Muscle layer of duodenum (tissue), 2 donors: ENCODE measurements around the gene OR2T8.

Source experiments
- H3K27ac ChIP-seq: one replicate; pipeline ENCODE4 v1.7.0; 2013; ENCODE audit warnings: mild to moderate bottlenecking, low read length
- H3K27me3 ChIP-seq: one replicate; pipeline ENCODE4 v1.7.0; 2013; ENCODE audit warnings: low read depth, mild to moderate bottlenecking, control low read depth, low read length
- H3K36me3 ChIP-seq, 2 donors: one replicate each; pipeline ENCODE4 v1.7.0; 2013; ENCODE audit warnings: low read length in 2 of 2, control low read depth in 1 of 2, mild to moderate bottlenecking in 1 of 2; ENCODE audit not compliant: insufficient read depth in 2 of 2, control insufficient read depth in 1 of 2
- H3K4me1 ChIP-seq, 2 donors: one replicate each; pipeline ENCODE4 v1.7.0; 2013; ENCODE audit warnings: low read length in 2 of 2, mild to moderate bottlenecking in 2 of 2, control low read depth in 1 of 2, moderate library complexity in 1 of 2; ENCODE audit not compliant: insufficient read depth in 2 of 2, control insufficient read depth in 1 of 2
- H3K4me3 ChIP-seq, 2 donors: one replicate each; pipeline ENCODE4 v1.7.0; 2013; ENCODE audit warnings: low read length in 2 of 2, low read depth in 1 of 2, mild to moderate bottlenecking in 1 of 2
- H3K9me3 ChIP-seq, 2 donors: one replicate each; pipeline ENCODE4 v1.7.0; 2013; ENCODE audit warnings: low read length in 2 of 2, control low read depth in 1 of 2, mild to moderate bottlenecking in 1 of 2; ENCODE audit not compliant: control insufficient read depth in 1 of 2
- donor health status: healthy.

OR2T8 gene

GRCh38 chr1:247919952-247920351 lies at the start of gene OR2T8:
TSS of gene OR2T8 (plus strand) at chr1:247920252. CDS start at chr1:247921018, 766 bp downstream.
- no peaks in the 10 kb centered on the region for H3K36me3 ChIP-seq
- no peaks in the 10 kb centered on the region for H3K27me3 ChIP-seq
- no peak within 1 kb of the TSS for H3K4me3 ChIP-seq
- no peak within 1 kb of the TSS for H3K27ac ChIP-seq
- no peaks in the 10 kb centered on the region for H3K9me3 ChIP-seq
- no peaks in the 10 kb centered on the region for H3K4me1 ChIP-seq

GRCh38 chr1:247883346-247883745 lies 36.7 kb upstream of the OR2T8 start:
- Histone ChIP-seq H3K4me3 (no peak overlapping the region), H3K27me3 (no peaks in the 10 kb centered on the region), H3K9me3 (no peaks in the 10 kb centered on the region), H3K36me3 (no peaks in the 10 kb centered on the region), H3K4me1 (no peaks in the 10 kb centered on the region), H3K27ac (no peak overlapping the region)

- no peak overlapping the region for H3K4me3 ChIP-seq
- no peaks in the 10 kb centered on the region for H3K36me3 ChIP-seq
- H3K9me3 ChIP-seq: no peaks in the 10 kb centered on the region
- H3K27me3 ChIP-seq: no peaks in the 10 kb centered on the region
- no peak overlapping the region for H3K27ac ChIP-seq
- no peaks in the 10 kb centered on the region for H3K4me1 ChIP-seq
Measured at GRCh38 chr1:247884797-247885413, 35.1 kb upstream of the OR2T8 start.

- H3K27ac ChIP-seq: no peak within 1 kb of the TSS
Measured at GRCh38 chr1:247895163-247895637, 24.9 kb upstream of the OR2T8 start, which contains the start of gene OR2W3. TSS of gene OR2W3 (plus strand) at chr1:247895587. CDS start at chr1:247895587, 0 bp downstream.

GRCh38 chr1:247895976-247896375 lies 24.1 kb upstream of the OR2T8 start:
- Histone ChIP-seq H3K36me3 (no peaks in the 10 kb centered on the region), H3K4me1 (no peaks in the 10 kb centered on the region), H3K27ac (no peak overlapping the region), H3K9me3 (no peaks in the 10 kb centered on the region), H3K27me3 (no peaks in the 10 kb centered on the region), H3K4me3 (no peak overlapping the region)

More at GRCh38 chr1:247895163-247895637, 24.9 kb upstream of the OR2T8 start, which contains the start of gene OR2W3:
- no peaks in the 10 kb centered on the region for H3K4me1 ChIP-seq
- H3K27me3 ChIP-seq: no peaks in the 10 kb centered on the region
- H3K36me3 ChIP-seq: no peaks in the 10 kb centered on the region
- no peak within 1 kb of the TSS for H3K4me3 ChIP-seq
- H3K9me3 ChIP-seq: no peaks in the 10 kb centered on the region

GRCh38 chr1:247904122-247904521 lies 15.9 kb upstream of the OR2T8 start:
- H3K4me1 ChIP-seq: no peaks in the 10 kb centered on the region
- no peak overlapping the region for H3K4me3 ChIP-seq
- no peaks in the 10 kb centered on the region for H3K36me3 ChIP-seq
- H3K27me3 ChIP-seq: no peaks in the 10 kb centered on the region
- no peaks in the 10 kb centered on the region for H3K9me3 ChIP-seq
- H3K27ac ChIP-seq: no peak overlapping the region

GRCh38 chr1:247905181-247905580 lies 14.9 kb upstream of the OR2T8 start:
- Histone ChIP-seq H3K4me1 (no peaks in the 10 kb centered on the region), H3K9me3 (no peaks in the 10 kb centered on the region)

GRCh38 chr1:247905910-247906503 lies 14.0 kb upstream of the OR2T8 start:
- Histone ChIP-seq H3K4me1 (no peaks in the 10 kb centered on the region), H3K27ac (no peak overlapping the region), H3K9me3 (no peaks in the 10 kb centered on the region), H3K36me3 (no peaks in the 10 kb centered on the region), H3K4me3 (no peak overlapping the region), H3K27me3 (no peaks in the 10 kb centered on the region)

More at GRCh38 chr1:247905181-247905580, 14.9 kb upstream of the OR2T8 start:
- no peaks in the 10 kb centered on the region for H3K27me3 ChIP-seq
- H3K36me3 ChIP-seq: no peaks in the 10 kb centered on the region
- H3K4me3 ChIP-seq: no peak overlapping the region
- H3K27ac ChIP-seq: no peak overlapping the region

- Histone ChIP-seq H3K4me3 (peak overlapping the region in 1 of 2 donors; percentile 44), H3K4me1 (no peaks in the 10 kb centered on the region), H3K27ac (no peak overlapping the region), H3K9me3 (no peaks in the 10 kb centered on the region), H3K36me3 (no peaks in the 10 kb centered on the region), H3K27me3 (no peaks in the 10 kb centered on the region)
Measured at GRCh38 chr1:247906504-247907047, 13.5 kb upstream of the OR2T8 start.

GRCh38 chr1:247908766-247909165 lies 11.3 kb upstream of the OR2T8 start:
- H3K36me3 ChIP-seq: no peaks in the 10 kb centered on the region
- no peaks in the 10 kb centered on the region for H3K9me3 ChIP-seq
- H3K4me3 ChIP-seq: no peak overlapping the region
- no peaks in the 10 kb centered on the region for H3K4me1 ChIP-seq
- no peak overlapping the region for H3K27ac ChIP-seq
- no peaks in the 10 kb centered on the region for H3K27me3 ChIP-seq

- Histone ChIP-seq H3K9me3 (no peaks in the 10 kb centered on the region), H3K27ac (no peak overlapping the region), H3K27me3 (no peaks in the 10 kb centered on the region), H3K4me1 (no peaks in the 10 kb centered on the region), H3K36me3 (no peaks in the 10 kb centered on the region), H3K4me3 (no peak overlapping the region)
Measured at GRCh38 chr1:247913786-247914185, 6.3 kb upstream of the OR2T8 start.
